Fibroblast of villous mesenchyme (primary cell): ENCODE results near the gene SP100. TPM values are rescaled to one million over a fixed set of nuclear protein-coding genes. Genes with fewer than 3 reads are reported as not detected.

ENCODE experiments used
- DNase-seq: peaks from one replicate; pipeline ENCODE4 v3.0.0-alpha.2; 2010; ENCODE audit warnings: low read depth
- H3K4me3 ChIP-seq: 2 replicates; pipeline ENCODE4 v1.5.1; 2011; ENCODE audit warnings: low read depth, mild to moderate bottlenecking, low read length
- total RNA-seq: library from RNA; depleted of rRNA; stranded (reverse); fragments of >200 nt; gene quantifications from 2 replicates; pipeline ENCODE4 v1.2.3, GENCODE V29; 2012
- TF ChIP-seq, protein P1 (sequence below): IDR thresholded peaks from 2 replicates; pipeline ENCODE4 v1.5.1; 2012; ENCODE audit warnings: low read depth, mild to moderate bottlenecking, low read length; ENCODE audit not compliant: insufficient read depth

The SP100 gene
- total RNA-seq, 1 donor: 119 TPM

- no peak overlapping the region for H3K4me3 ChIP-seq
- no peak for DNase-seq
- TF ChIP-seq, protein P1, sequence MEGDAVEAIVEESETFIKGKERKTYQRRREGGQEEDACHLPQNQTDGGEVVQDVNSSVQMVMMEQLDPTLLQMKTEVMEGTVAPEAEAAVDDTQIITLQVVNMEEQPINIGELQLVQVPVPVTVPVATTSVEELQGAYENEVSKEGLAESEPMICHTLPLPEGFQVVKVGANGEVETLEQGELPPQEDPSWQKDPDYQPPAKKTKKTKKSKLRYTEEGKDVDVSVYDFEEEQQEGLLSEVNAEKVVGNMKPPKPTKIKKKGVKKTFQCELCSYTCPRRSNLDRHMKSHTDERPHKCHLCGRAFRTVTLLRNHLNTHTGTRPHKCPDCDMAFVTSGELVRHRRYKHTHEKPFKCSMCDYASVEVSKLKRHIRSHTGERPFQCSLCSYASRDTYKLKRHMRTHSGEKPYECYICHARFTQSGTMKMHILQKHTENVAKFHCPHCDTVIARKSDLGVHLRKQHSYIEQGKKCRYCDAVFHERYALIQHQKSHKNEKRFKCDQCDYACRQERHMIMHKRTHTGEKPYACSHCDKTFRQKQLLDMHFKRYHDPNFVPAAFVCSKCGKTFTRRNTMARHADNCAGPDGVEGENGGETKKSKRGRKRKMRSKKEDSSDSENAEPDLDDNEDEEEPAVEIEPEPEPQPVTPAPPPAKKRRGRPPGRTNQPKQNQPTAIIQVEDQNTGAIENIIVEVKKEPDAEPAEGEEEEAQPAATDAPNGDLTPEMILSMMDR: no peak
These were observed 31.0 kb downstream of the SP100 start for GRCh38 chr2:230447036-230447435.

DNA sequence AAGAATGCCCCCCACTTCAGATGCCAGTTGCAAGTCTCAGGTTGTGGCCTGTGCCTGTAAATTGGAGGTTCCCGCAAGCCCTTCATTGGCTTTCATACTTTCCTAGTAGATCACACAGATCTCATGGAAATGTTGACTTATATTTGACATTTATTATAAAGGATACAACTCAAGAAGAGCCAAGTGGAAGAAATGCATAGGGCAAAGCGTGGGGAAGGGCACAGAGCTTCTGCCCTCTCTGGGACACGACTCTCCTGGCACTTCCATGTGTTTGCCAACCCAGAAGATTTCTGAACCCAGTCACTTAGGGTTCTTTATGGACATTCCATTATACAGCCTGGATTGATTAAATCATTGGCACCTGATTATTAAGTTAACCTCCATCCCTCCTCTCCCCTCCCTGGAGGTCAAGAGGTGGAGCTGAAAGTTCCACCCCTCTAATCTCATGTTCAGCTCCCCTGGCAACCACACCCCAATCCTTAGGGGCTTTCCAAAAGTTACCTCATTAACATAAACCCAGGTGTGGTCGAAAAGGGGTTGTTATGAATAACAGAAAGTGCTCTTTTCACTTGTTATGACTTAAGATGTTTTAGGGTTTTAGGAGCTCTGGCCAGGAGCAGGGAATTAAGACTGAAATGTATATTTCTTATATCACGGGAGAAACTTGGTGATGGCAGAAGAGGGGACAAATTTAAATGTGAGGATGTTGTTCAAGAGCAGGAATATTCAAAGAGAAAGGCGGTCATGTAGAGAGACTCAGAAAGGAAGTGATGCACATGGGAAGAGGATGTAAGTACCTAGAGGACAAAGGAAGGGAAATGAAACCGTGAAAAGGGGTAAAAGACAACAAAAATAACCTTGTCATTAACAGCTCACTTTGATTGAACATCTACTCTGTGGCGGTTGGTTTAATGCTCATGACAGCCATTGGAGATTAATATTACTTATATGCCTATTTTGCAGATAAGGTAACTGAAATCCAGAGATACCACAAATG lies 31.8 kb downstream of the SP100 start:
- TF ChIP-seq, protein P1: no peak
- DNase-seq: no peak
- no peak overlapping the region for H3K4me3 ChIP-seq

DNA sequence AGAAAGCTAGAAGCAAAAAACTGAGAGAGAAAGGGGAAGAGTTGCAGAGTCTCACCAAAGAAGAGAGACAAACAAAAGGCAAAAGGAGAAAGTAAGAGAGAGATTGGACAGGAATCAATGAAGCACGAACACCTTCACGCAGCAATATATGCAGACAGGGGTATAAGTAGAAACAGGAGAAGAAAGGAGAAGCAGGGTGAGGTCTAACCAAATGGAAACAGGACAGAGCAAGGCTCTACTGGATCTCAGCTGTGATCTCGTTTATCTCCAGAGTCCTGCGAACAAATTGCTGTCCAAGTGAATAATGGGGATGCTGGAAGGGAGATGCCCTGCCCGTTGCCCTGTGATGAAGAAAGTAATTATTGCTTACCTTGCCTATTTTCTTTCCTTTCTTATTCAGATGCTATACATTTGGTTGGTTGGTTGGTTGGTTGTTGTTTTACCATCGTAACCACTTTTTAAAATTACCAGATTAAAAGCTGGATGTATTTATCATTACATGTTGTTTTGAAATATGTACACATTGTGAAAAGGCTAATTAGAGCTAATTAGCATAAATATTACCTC lies 34.0 kb downstream of the SP100 start:
- H3K4me3 ChIP-seq: no peak overlapping the region
- no peak for DNase-seq
- TF ChIP-seq, protein P1: no peak

GRCh38 chr2:230453006-230453405 lies 37.0 kb downstream of the SP100 start:
- no peak overlapping the region for H3K4me3 ChIP-seq
- TF ChIP-seq, protein P1: no peak
- no peak for DNase-seq

DNA sequence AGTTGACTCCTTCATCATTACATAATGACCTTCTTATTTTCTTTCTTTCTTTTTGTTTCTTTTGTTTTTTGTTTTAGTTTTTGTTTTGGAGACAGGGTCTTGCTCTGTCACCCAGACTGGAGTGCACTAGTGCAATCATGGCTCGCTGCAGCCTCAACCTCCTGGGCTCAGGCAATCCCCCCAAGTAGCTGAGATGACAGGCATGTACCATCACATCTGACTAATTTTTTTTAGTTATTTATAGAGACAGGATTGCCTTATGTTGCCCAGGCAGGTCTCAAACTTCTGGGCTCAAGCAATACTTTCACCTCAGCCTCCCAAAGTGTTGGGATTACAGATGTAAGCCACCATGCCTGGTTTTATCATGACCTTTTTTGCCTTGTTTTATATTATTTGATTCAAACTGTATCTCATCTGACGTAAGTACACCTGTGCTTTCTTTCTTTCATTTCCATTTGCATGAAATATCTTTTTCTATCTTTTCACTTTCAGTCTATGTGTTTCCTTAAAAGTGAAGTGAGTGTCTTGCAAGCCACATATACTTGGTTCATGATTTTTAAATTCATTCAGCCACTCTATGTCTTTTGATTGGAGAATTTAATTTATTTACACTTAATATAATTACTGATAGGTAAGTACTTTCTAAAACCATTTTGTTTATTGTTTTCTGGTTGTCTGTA lies 39.1 kb downstream of the SP100 start:
- no peak overlapping the region for H3K4me3 ChIP-seq
- TF ChIP-seq, protein P1: no peak
- DNase-seq: no peak

GRCh38 chr2:230457073-230457768 lies 41.2 kb downstream of the SP100 start:
- TF ChIP-seq, protein P1: no peak
- no peak overlapping the region for H3K4me3 ChIP-seq
- DNase-seq: no peak
